Measurements from ENCODE around the gene TMPRSS11A.
A peak's percentile ranks its signal among the peaks of the same experiment; 100 is the strongest.

The TMPRSS11A gene

GRCh38 chr4:67877086-67877485 is 86.2 kb downstream of the TMPRSS11A start:
- in situ Hi-C loops (cut with MboI; ENCODE audit: low pct_unique_long_range_greater_than_20kb, low sequenced_read_pairs, unreplicated experiment): no loop called here
- TF ChIP-seq CTCF (IDR thresholded peaks at IDR 0.05; ENCODE audit: extremely low read depth, insufficient read depth, missing control alignments): no peak
- DNase-seq (ENCODE audit: low spot score): no peak

GRCh38 chr4:67874986-67875385 is 88.3 kb downstream of the TMPRSS11A start:
- DNase-seq (ENCODE audit: low spot score): no peak
- in situ Hi-C loops (cut with MboI; ENCODE audit: low pct_unique_long_range_greater_than_20kb, low sequenced_read_pairs, unreplicated experiment): no loop called here
- TF ChIP-seq CTCF (IDR thresholded peaks at IDR 0.05; ENCODE audit: extremely low read depth, insufficient read depth, missing control alignments): no peak

GRCh38 chr4:67873116-67873515 is 90.2 kb downstream of the TMPRSS11A start:
- in situ Hi-C loops (cut with MboI; ENCODE audit: low pct_unique_long_range_greater_than_20kb, low sequenced_read_pairs, unreplicated experiment): no loop called here
- no peak for DNase-seq (ENCODE audit: low spot score)

GRCh38 chr4:67871867-67872266 is 91.4 kb downstream of the TMPRSS11A start:
- TF ChIP-seq CTCF (IDR thresholded peaks at IDR 0.05; ENCODE audit: extremely low read depth, insufficient read depth, missing control alignments): peak; percentile 45
- peak; percentile 26 for DNase-seq (ENCODE audit: low spot score)
- in situ Hi-C loops (cut with MboI; ENCODE audit: low pct_unique_long_range_greater_than_20kb, low sequenced_read_pairs, unreplicated experiment): no loop called here

More at GRCh38 chr4:67873116-67873515, 90.2 kb downstream of the TMPRSS11A start:
- TF ChIP-seq CTCF (IDR thresholded peaks at IDR 0.05; ENCODE audit: extremely low read depth, insufficient read depth, missing control alignments): no peak

GRCh38 chr4:67869580-67870190 is 93.6 kb downstream of the TMPRSS11A start:
- no peak for DNase-seq (ENCODE audit: low spot score)
- TF ChIP-seq CTCF (IDR thresholded peaks at IDR 0.05; ENCODE audit: extremely low read depth, insufficient read depth, missing control alignments): no peak
- in situ Hi-C loops (cut with MboI; ENCODE audit: low pct_unique_long_range_greater_than_20kb, low sequenced_read_pairs, unreplicated experiment): no loop called here

GRCh38 chr4:67861513-67861912 is 101.8 kb downstream of the TMPRSS11A start:
- in situ Hi-C loops (cut with MboI; ENCODE audit: low pct_unique_long_range_greater_than_20kb, low sequenced_read_pairs, unreplicated experiment): no loop called here
- no peak for DNase-seq (ENCODE audit: low spot score)
- TF ChIP-seq CTCF (IDR thresholded peaks at IDR 0.05; ENCODE audit: extremely low read depth, insufficient read depth, missing control alignments): no peak

Measured in GM13977 (cell line).